Vagina (tissue), 2 donors: ENCODE measurements around the gene NOTCH3.

Experiments
- CTCF ChIP-seq, 3 experiments: fragments of 450-650 bp in 2 of 3; fragments of 200-600 bp in 1 of 3; sonication (generic) in 1 of 3; IDR thresholded peaks; one replicate each; pipeline ENCODE4 v1.5.1; 2017 to 2019; ENCODE audit warnings: antibody characterized with exemption in 3 of 3, mild to moderate bottlenecking in 2 of 3, moderate library complexity in 2 of 3
- POLR2AphosphoS5 ChIP-seq, 2 donors: sonication (generic); formaldehyde crosslinking; IDR thresholded peaks; one replicate each; pipeline ENCODE4 v1.9.0; 2017; ENCODE audit warnings: antibody characterized with exemption in 2 of 2, mild to moderate bottlenecking in 2 of 2, low read depth in 1 of 2; ENCODE audit not compliant: insufficient read depth in 1 of 2

GRCh38 chr19:15248106-15248505 lies 47.3 kb upstream of the NOTCH3 start:
- TF ChIP-seq CTCF (IDR thresholded peaks at IDR 0.05) (no peak), POLR2AphosphoS5 (IDR thresholded peaks at IDR 0.05; ENCODE audit: insufficient read depth in 1 of 2, low read depth in 1 of 2) (no peak)
